ENCODE results near the gene RAP1GAP.

RAP1GAP gene

GRCh38 chr1:21570885-21571284 is 98.3 kb downstream of the RAP1GAP start:
- DNase-seq (ENCODE audit: low read depth): no peak
- no peak for TF ChIP-seq CTCF (IDR thresholded peaks at IDR 0.05; ENCODE audit: control insufficient read depth, extremely low read depth, insufficient read depth)
- no peak overlapping the region for H3K4me3 ChIP-seq (ENCODE audit: low read depth, low read length)

- TF ChIP-seq CTCF (IDR thresholded peaks at IDR 0.05; ENCODE audit: control insufficient read depth, extremely low read depth, insufficient read depth): no peak
- no peak for DNase-seq (ENCODE audit: low read depth)
Observed at GRCh38 chr1:21570528-21570875, 98.7 kb downstream of the RAP1GAP start.

GRCh38 chr1:21569820-21570527 is 99.2 kb downstream of the RAP1GAP start:
- TF ChIP-seq CTCF (IDR thresholded peaks at IDR 0.05; ENCODE audit: control insufficient read depth, extremely low read depth, insufficient read depth): no peak
- no peak for DNase-seq (ENCODE audit: low read depth)
- no peak overlapping the region for H3K4me3 ChIP-seq (ENCODE audit: low read depth, low read length)

More at GRCh38 chr1:21570528-21570875, 98.7 kb downstream of the RAP1GAP start:
- no peak overlapping the region for H3K4me3 ChIP-seq (ENCODE audit: low read depth, low read length)

GRCh38 chr1:21568809-21569385 is 100.3 kb downstream of the RAP1GAP start:
- TF ChIP-seq CTCF (IDR thresholded peaks at IDR 0.05; ENCODE audit: control insufficient read depth, extremely low read depth, insufficient read depth): no peak
- no peak for DNase-seq (ENCODE audit: low read depth)
- no peak overlapping the region for H3K4me3 ChIP-seq (ENCODE audit: low read depth, low read length)

GRCh38 chr1:21568006-21568746 is 101.0 kb downstream of the RAP1GAP start:
- DNase-seq (ENCODE audit: low read depth): no peak

More at GRCh38 chr1:21568006-21568746, 101.0 kb downstream of the RAP1GAP start:
- no peak overlapping the region for H3K4me3 ChIP-seq (ENCODE audit: low read depth, low read length)
- TF ChIP-seq CTCF (IDR thresholded peaks at IDR 0.05; ENCODE audit: control insufficient read depth, extremely low read depth, insufficient read depth): no peak
